Limb (tissue), 2 donors: ENCODE data around the gene FXYD5.

ENCODE experiments used
- DNase-seq, 2 donors: peaks; one replicate each; pipeline ENCODE4 v3.0.0-alpha.2; 2016; ENCODE audit errors: extremely low spot score in 2 of 2

The FXYD5 gene

GRCh38 chr19:35155981-35156672, 1.6 kb downstream of the FXYD5 start:
- DNase-seq: no peak

GRCh38 chr19:35156673-35157014, 2.1 kb downstream of the FXYD5 start:
- DNase-seq: no peak

GRCh38 chr19:35157431-35157830, 2.9 kb downstream of the FXYD5 start:
- DNase-seq: no peak

GRCh38 chr19:35159606-35160005, 5.1 kb downstream of the FXYD5 start:
- DNase-seq: no peak

GRCh38 chr19:35160629-35161433, 6.3 kb downstream of the FXYD5 start:
- no peak for DNase-seq

- DNase-seq: no peak
Observed at GRCh38 chr19:35161434-35161743, 6.9 kb downstream of the FXYD5 start.

- no peak for DNase-seq
Observed at GRCh38 chr19:35162471-35163326, 8.2 kb downstream of the FXYD5 start.

- DNase-seq: no peak
Observed at GRCh38 chr19:35164418-35164817, 9.9 kb downstream of the FXYD5 start.

GRCh38 chr19:35165200-35166058, 10.9 kb downstream of the FXYD5 start:
- no peak for DNase-seq

- no peak for DNase-seq
Observed at GRCh38 chr19:35166100-35167063, 11.8 kb downstream of the FXYD5 start.

- no peak for DNase-seq
Observed at GRCh38 chr19:35167251-35168119, 12.9 kb downstream of the FXYD5 start.

- DNase-seq: no peak
Observed at GRCh38 chr19:35168196-35168595, 13.7 kb downstream of the FXYD5 start.

GRCh38 chr19:35169221-35169995, 14.9 kb downstream of the FXYD5 start:
- DNase-seq: no peak

GRCh38 chr19:35170359-35171061, 16.0 kb downstream of the FXYD5 start:
- no peak for DNase-seq

GRCh38 chr19:35171730-35172129, 17.2 kb downstream of the FXYD5 start:
- DNase-seq: no peak

GRCh38 chr19:35174226-35174625, 19.7 kb downstream of the FXYD5 start:
- DNase-seq: no peak

GRCh38 chr19:35176181-35176570, 21.6 kb downstream of the FXYD5 start:
- no peak for DNase-seq
